PC-3 (cell line): ENCODE measurements around the gene RPL27. TPM values are rescaled to one million over a fixed set of nuclear protein-coding genes. Genes with fewer than 3 reads are reported as not detected.

Experiments used
- ATAC-seq: fragments of 200-7000 bp; cut with Tn5 transposase; 2 replicates; pipeline ENCODE4 v1.9.1; 2020; ENCODE audit warnings: mild to moderate bottlenecking, moderate library complexity
- BruUV-seq: library from RNA; stranded (reverse); fragments of 400-500 nt; replicated peaks from 2 replicates; lab custom pipeline; 2021; lab: Mats Ljungman, UMichigan
- CTCF ChIA-PET: fragments of 300-600 bp; sonication (Branson Sonifier 250); formaldehyde crosslinking; loops from one replicate; lab custom pipeline; 2022; ENCODE audit warnings: antibody characterized with exemption; lab: Charles Lee
- POLR2A ChIA-PET: fragments of 300-600 bp; sonication (Branson Sonifier 250); formaldehyde crosslinking; loops from one replicate; lab custom pipeline; 2022; ENCODE audit warnings: antibody characterized with exemption; ENCODE audit not compliant: unreplicated experiment; lab: Charles Lee
- DNase-seq: peaks from one replicate; pipeline ENCODE4 v3.0.0-alpha.2; 2015
- H2AFZ ChIP-seq: fragments of 300-600 bp; sonication (generic); 2 replicates; pipeline ENCODE4 v1.6.0; 2016; ENCODE audit warnings: antibody characterized with exemption, low read length
- H3F3A ChIP-seq: fragments of 300-600 bp; sonication (generic); one replicate; pipeline ENCODE4 v1.6.0; 2017; ENCODE audit warnings: antibody characterized with exemption, low read length, control low read depth, mild to moderate bottlenecking; ENCODE audit not compliant: unreplicated experiment
- H3K27ac ChIP-seq: fragments of 300-600 bp; sonication (generic); 2 replicates; pipeline ENCODE4 v1.5.1; 2016; ENCODE audit warnings: mild to moderate bottlenecking, low read length
- H3K27me3 ChIP-seq: fragments of 300-600 bp; sonication (generic); 2 replicates; pipeline ENCODE4 v1.6.1; 2016; ENCODE audit warnings: low read length, mixed read lengths
- H3K36me3 ChIP-seq: fragments of 300-600 bp; sonication (generic); 2 replicates; pipeline ENCODE4 v1.6.1; 2016; ENCODE audit warnings: low read depth, mixed run types, low read length, mixed read lengths
- H3K4me1 ChIP-seq: fragments of 300-600 bp; sonication (generic); 2 replicates; pipeline ENCODE4 v1.5.1; 2016; ENCODE audit warnings: low read length; ENCODE audit not compliant: insufficient read depth
- H3K4me2 ChIP-seq: fragments of 300-600 bp; sonication (generic); 2 replicates; pipeline ENCODE4 v1.6.0; 2016; ENCODE audit warnings: low read length
- H3K4me3 ChIP-seq: fragments of 300-600 bp; sonication (generic); 2 replicates; pipeline ENCODE4 v1.5.1; 2016; ENCODE audit warnings: mild to moderate bottlenecking, low read length, mixed read lengths
- H3K79me2 ChIP-seq: fragments of 300-600 bp; sonication (generic); 2 replicates; pipeline ENCODE4 v1.6.1; 2017; ENCODE audit warnings: low read length, mixed read lengths
- H3K9ac ChIP-seq: fragments of 300-600 bp; sonication (generic); 2 replicates; pipeline ENCODE4 v1.6.0; 2016; ENCODE audit warnings: mild to moderate bottlenecking, low read length
- H3K9me2 ChIP-seq: fragments of 300-600 bp; sonication (generic); replicated peaks from 2 replicates; pipeline ENCODE4 v1.6.1; 2016; ENCODE audit warnings: mixed run types, low read length, mixed read lengths
- H3K9me3 ChIP-seq: fragments of 300-600 bp; sonication (generic); 2 replicates; pipeline ENCODE4 v1.6.1; 2016; ENCODE audit warnings: low read length, mixed read lengths
- H4K20me1 ChIP-seq: fragments of 300-600 bp; sonication (generic); 2 replicates; pipeline ENCODE4 v1.6.1; 2016; ENCODE audit warnings: low read length, mixed read lengths
- EZH2 ChIP-seq: fragments of 300-600 bp; sonication (generic); IDR thresholded peaks from one replicate; pipeline ENCODE4 v1.6.1; 2017; ENCODE audit warnings: antibody characterized with exemption, mild to moderate bottlenecking, low read length; ENCODE audit not compliant: unreplicated experiment
- EZH2phosphoT487 ChIP-seq: fragments of 300-600 bp; sonication (generic); IDR thresholded peaks from 2 replicates; pipeline ENCODE4 v1.6.1; 2018; ENCODE audit warnings: mild to moderate bottlenecking, antibody characterized with exemption, low read length, borderline replicate concordance
- intact Hi-C: fragments of 100-400 bp; cut with micrococcal nuclease; formaldehyde crosslinking; loops from 2 replicates; pipeline ENCODE4 v1.9.0; 2023
- total RNA-seq: library from RNA; depleted of rRNA; stranded (reverse); fragments of >200 nt; gene quantifications from 2 replicates; pipeline ENCODE4 v1.2.3, GENCODE V29; 2014
- TF ChIP-seq, protein P1 (sequence below): fragments of 300-600 bp; sonication (generic); conservative IDR thresholded peaks from 2 replicates; pipeline ENCODE4 v1.5.1; 2017; ENCODE audit warnings: antibody characterized with exemption, low read depth, mild to moderate bottlenecking, low read length

The RPL27 gene
- total RNA-seq, 1 experiment from 2014 or later, result 784 TPM

- TF ChIP-seq EZH2phosphoT487 (no peak), EZH2 (no peak)
- TF ChIP-seq, protein P1, sequence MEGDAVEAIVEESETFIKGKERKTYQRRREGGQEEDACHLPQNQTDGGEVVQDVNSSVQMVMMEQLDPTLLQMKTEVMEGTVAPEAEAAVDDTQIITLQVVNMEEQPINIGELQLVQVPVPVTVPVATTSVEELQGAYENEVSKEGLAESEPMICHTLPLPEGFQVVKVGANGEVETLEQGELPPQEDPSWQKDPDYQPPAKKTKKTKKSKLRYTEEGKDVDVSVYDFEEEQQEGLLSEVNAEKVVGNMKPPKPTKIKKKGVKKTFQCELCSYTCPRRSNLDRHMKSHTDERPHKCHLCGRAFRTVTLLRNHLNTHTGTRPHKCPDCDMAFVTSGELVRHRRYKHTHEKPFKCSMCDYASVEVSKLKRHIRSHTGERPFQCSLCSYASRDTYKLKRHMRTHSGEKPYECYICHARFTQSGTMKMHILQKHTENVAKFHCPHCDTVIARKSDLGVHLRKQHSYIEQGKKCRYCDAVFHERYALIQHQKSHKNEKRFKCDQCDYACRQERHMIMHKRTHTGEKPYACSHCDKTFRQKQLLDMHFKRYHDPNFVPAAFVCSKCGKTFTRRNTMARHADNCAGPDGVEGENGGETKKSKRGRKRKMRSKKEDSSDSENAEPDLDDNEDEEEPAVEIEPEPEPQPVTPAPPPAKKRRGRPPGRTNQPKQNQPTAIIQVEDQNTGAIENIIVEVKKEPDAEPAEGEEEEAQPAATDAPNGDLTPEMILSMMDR, result no peak
- Histone ChIP-seq H3K79me2 (no peaks in the 10 kb centered on the region), H3F3A (no peaks in the 10 kb centered on the region), H2AFZ (no peak overlapping the region), H3K4me3 (no peak overlapping the region), H3K9me2 (no peaks in the 10 kb centered on the region), H4K20me1 (no peaks in the 10 kb centered on the region), H3K9ac (no peak overlapping the region), H3K4me1 (no peaks in the 10 kb centered on the region), H3K27ac (no peak overlapping the region), H3K4me2 (no peak overlapping the region), H3K9me3 (no peaks in the 10 kb centered on the region), H3K27me3 (no peaks in the 10 kb centered on the region), H3K36me3 (no peaks in the 10 kb centered on the region)
- intact Hi-C loops, result no loop called here
- no peak for DNase-seq
- POLR2A ChIA-PET, result interaction anchor here (0.6 kb wide), 1 partner anchor 8 kb away, joined by 8 read pairs; no protein-coding TSS in a partner anchor
- CTCF ChIA-PET, result no interaction called here
- no peak for ATAC-seq
- no TSS peak for BruUV-seq
These were observed 29.1 kb downstream of the RPL27 start for GRCh38 chr17:43027091-43028032.

DNA sequence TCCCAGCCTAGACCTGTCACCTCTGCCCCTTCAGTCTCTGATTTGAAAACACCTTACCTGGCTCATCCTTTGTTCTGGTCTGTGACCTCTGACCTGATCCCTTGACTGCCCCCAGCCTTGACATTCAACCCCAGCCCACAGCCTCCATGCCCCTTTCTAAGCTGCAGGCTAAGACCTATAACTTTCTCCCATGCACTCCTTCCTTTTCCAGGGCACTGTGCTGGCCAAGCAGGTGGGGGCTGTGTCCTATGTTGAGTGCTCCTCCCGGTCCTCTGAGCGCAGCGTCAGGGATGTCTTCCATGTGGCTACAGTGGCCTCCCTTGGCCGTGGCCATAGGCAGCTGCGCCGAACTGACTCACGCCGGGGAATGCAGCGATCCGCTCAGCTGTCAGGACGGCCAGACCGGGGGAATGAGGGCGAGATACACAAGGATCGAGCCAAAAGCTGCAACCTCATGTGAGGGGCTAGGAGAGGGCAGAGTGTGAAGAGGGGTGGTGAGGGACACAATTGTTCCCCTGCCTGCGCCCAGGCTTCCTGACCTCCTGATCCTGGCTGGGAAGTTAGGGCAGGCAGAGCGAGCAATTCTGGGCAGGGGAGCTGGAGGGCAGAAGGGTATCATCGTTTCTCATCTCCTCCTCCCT lies 30.1 kb downstream of the RPL27 start:
- Histone ChIP-seq H3K9me3 (no peaks in the 10 kb centered on the region), H3K27me3 (no peaks in the 10 kb centered on the region), H3K4me2 (no peak overlapping the region), H3K4me1 (no peaks in the 10 kb centered on the region), H3K79me2 (no peaks in the 10 kb centered on the region), H3K9me2 (no peaks in the 10 kb centered on the region), H4K20me1 (no peaks in the 10 kb centered on the region), H3K4me3 (no peak overlapping the region), H3K27ac (no peak overlapping the region), H3K9ac (no peak overlapping the region), H3F3A (no peaks in the 10 kb centered on the region), H2AFZ (no peak overlapping the region), H3K36me3 (no peaks in the 10 kb centered on the region)
- intact Hi-C loops, result no loop called here
- ChIA-PET CTCF (no interaction called here), POLR2A (no interaction called here)
- BruUV-seq, result no TSS peak
- DNase-seq, result no peak
- TF ChIP-seq, protein P1, result no peak
- TF ChIP-seq EZH2 (no peak), EZH2phosphoT487 (no peak)
- no peak for ATAC-seq
